SK-N-MC (cell line): ENCODE measurements around the gene DUS3L.
A peak's percentile ranks its signal among the peaks of the same experiment; 100 is the strongest.

Experiments used
- DNase-seq: peaks from one replicate; pipeline ENCODE4 v3.0.0-alpha.2; 2011; ENCODE audit warnings: low read depth, low spot score
- H3K27ac ChIP-seq: fragments of 200-600 bp; sonication (generic); 2 replicates; pipeline ENCODE4 v1.5.1; 2016; ENCODE audit warnings: mixed run types
- H3K36me3 ChIP-seq: fragments of 200-600 bp; sonication (generic); 2 replicates; pipeline ENCODE4 v1.6.1; 2017; ENCODE audit warnings: antibody characterized with exemption, low read length, mixed read lengths; ENCODE audit not compliant: insufficient read depth
- H3K4me3 ChIP-seq: fragments of 200-600 bp; sonication (generic); 2 replicates; pipeline ENCODE4 v1.5.1; 2016
- H3K9ac ChIP-seq: fragments of 200-600 bp; sonication (generic); 2 replicates; pipeline ENCODE4 v1.8.0; 2017; ENCODE audit warnings: mixed run types, mixed read lengths; ENCODE audit not compliant: insufficient read length
- H3K9me3 ChIP-seq: fragments of 200-600 bp; sonication (generic); 2 replicates; pipeline ENCODE4 v1.6.1; 2017; ENCODE audit warnings: low read depth, mild to moderate bottlenecking, antibody characterized with exemption, low read length, moderate library complexity, mixed read lengths
- EZH2 ChIP-seq: fragments of 200-600 bp; sonication (generic); IDR thresholded peaks from one replicate; pipeline ENCODE4 v1.6.1; 2017; ENCODE audit warnings: antibody characterized with exemption
- FOXP2 ChIP-seq: optimal IDR thresholded peaks from 2 replicates; pipeline ENCODE3; 2011; ENCODE audit warnings: mild to moderate bottlenecking, moderate library complexity; ENCODE audit not compliant: insufficient read depth; ENCODE audit errors: extremely low read length, control extremely low read depth
- POLR2AphosphoS5 ChIP-seq: IDR thresholded peaks from 2 replicates; pipeline ENCODE4 v1.6.1; 2012; ENCODE audit warnings: mild to moderate bottlenecking, low read depth, low read length, borderline replicate concordance

The DUS3L gene

DNA sequence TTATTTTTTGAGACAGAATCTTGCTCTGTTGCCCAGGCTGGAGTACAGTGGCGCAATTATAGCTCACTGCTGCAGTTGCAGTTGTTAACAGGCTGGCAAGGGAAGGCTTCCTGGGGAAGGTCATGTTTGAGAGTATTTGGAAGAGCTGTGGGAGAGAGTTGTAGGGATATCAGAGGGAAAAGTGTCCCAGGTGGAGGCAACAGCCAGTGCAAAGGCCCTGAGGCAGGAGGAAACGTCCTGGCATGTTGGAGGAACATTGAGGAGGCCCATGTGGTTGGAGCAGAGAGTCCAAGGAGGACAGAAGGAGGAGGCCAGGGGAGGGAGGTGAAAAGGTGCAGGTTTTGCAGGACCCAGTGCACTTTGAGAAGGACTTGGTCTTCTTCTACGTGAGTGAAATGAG, 2.2 kb upstream of the DUS3L start:
- Histone ChIP-seq H3K36me3 (peaks cover 17% of the 10 kb centered on the region), H3K9me3 (no peaks in the 10 kb centered on the region), H3K4me3 (no peak overlapping the region), H3K9ac (no peak overlapping the region), H3K27ac (no peak overlapping the region)
- DNase-seq: no peak
- TF ChIP-seq EZH2 (no peak), POLR2AphosphoS5 (no peak), FOXP2 (no peak)

DNA sequence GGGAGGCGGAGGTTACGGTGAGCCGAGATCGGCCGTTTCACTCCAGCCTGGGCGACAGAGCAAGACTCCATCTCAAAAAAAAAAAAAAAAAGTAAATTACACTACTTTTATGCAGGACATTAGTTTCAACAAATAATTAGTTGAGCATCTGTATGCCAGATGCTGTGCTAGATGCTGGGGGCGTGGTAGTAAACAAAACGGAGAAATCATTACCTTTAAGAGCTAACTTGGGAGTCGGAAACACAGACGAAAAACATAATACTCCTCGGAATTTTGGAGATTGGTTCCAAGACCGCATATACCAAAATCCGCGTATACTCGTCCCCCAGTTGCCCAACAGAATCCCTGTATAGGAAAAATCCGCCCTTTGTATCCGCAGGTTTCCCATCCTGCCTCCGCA, 1.3 kb upstream of the DUS3L start:
- Histone ChIP-seq H3K9ac (no peak overlapping the region), H3K27ac (no peak overlapping the region), H3K4me3 (no peak overlapping the region), H3K36me3 (peaks cover 26% of the 10 kb centered on the region), H3K9me3 (no peaks in the 10 kb centered on the region)
- no peak for TF ChIP-seq EZH2
- no peak for TF ChIP-seq POLR2AphosphoS5
- no peak for TF ChIP-seq FOXP2
- no peak for DNase-seq

DNA sequence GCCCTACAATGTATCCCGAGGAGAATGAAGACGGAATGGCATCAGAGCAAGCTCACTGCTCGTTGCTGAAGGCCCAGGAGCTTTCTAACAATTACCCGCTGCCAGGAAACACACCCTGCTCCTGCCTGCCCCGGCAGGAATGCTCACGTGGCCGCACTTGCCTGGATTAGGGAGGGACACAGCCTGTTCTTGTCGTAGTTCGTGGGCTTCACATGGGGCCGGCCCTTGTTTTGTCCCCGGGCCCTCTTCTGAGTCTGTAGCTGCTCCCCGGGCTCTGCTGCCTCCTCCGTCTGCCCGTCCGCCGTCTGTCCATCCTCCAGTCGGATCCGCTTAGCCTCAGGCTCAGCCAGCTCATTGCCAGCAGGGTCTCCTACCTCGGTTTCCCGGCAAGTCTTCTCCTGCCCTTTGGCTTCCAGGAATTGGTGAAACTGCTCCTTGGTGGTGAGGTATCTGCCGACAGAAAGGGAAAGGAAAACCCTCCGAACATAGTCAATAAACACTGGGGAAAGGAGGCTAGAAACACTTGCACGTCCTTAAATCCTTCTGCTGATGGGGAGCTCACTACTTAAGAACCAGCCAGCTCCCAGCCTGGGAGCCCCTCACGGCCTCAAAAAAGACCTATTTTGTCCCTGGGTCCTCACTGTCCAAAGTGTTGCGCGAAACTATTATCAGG, 941 bp downstream of the DUS3L start:
- Histone ChIP-seq H3K4me3 (peak overlapping the region; percentile 100), H3K9ac (peak overlapping the region; percentile 100), H3K27ac (no peak overlapping the region), H3K36me3 (peaks cover 48% of the 10 kb centered on the region), H3K9me3 (no peaks in the 10 kb centered on the region)
- DNase-seq: no peak
- TF ChIP-seq FOXP2 (no peak), POLR2AphosphoS5 (no peak), EZH2 (no peak)

DNA sequence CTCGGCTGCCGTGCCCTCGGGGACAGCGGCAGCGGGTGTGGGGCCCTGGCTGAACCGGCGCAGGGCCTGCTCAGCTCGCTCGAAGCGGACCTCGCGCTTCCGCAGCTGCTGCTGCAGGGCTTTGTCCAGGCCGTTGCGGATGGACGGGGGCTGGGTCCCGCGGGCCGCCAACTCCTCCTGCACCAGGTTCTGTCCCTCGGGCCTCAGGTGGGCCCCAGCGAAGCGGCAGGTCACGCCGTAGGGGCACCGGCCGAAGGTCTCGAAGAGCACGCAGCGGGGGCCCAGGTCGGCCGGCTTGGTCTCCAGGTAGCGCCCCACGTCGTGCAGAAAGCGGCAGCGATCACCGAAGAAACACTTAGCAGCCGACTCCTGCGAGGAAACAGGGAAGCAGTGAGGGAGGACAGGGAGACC, 1.6 kb downstream of the DUS3L start:
- no peak overlapping the region for H3K4me3 ChIP-seq
- no peak for TF ChIP-seq FOXP2
- TF ChIP-seq EZH2: no peak
- TF ChIP-seq POLR2AphosphoS5: no peak
- no peak overlapping the region for H3K27ac ChIP-seq
- peaks cover 48% of the 10 kb centered on the region for H3K36me3 ChIP-seq
- no peak overlapping the region for H3K9ac ChIP-seq
- H3K9me3 ChIP-seq: no peaks in the 10 kb centered on the region
- no peak for DNase-seq

DNA sequence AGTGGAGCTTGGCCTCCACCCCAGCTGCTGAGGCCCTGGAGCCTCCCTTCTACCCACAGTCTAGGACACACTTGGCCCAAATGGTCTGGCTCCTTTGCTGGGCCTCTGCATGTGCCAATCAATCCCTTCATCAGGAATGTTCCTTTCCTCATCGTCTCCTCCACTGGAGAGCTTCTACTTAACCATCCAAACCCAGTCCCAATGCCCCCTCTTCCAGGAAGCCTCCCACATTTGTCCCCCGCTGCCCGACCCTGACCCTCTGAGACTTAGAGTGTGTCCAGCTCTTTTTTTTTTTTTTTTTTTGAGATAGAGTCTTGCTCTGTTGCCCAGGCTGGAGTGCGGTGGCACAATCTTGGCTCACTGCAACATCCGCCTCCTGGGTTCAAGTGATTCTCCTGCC, 2.5 kb downstream of the DUS3L start:
- no peaks in the 10 kb centered on the region for H3K9me3 ChIP-seq
- no peak for DNase-seq
- no peak overlapping the region for H3K4me3 ChIP-seq
- H3K36me3 ChIP-seq: peaks cover 48% of the 10 kb centered on the region
- TF ChIP-seq EZH2: no peak
- TF ChIP-seq FOXP2: no peak
- no peak for TF ChIP-seq POLR2AphosphoS5
- no peak overlapping the region for H3K9ac ChIP-seq
- H3K27ac ChIP-seq: no peak overlapping the region

DNA sequence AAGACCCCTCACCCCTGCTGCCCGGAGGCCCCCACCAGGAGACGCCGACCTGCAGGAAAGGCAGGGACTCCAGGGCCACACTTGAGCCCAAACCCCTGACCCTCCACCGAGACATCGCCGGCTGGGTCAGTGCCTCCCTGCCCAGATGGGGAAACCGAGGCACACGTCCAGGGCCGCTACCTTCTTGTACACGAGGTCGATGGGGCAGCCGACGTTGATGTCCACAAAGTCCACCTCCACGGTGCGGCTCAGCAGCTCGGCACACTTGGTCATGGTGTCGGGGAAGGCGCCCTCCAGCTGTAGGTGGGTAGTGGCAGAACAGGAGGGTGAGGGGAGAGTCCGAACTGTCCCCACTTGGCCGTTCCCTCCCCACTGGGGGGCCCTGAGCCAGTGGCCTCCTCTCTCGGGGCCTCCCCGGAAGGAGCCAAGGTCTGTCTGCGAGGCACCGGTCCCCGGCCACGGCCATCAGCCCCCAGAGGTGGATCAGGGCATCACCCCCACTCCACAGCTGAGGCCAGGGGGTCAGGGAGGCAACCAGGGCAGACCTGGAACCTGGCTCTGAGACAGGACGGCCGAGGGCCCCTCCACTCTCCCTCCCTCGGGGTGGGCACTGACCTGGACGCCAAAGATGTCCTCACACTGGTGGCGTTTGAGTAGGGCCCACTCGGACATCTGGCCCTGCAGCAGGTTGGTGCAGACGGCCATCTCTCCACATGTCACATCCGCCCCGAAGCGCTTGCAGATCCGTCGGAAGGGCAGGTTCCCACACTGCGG, 3.4 kb downstream of the DUS3L start:
- TF ChIP-seq EZH2: no peak
- peaks cover 48% of the 10 kb centered on the region for H3K36me3 ChIP-seq

DNA sequence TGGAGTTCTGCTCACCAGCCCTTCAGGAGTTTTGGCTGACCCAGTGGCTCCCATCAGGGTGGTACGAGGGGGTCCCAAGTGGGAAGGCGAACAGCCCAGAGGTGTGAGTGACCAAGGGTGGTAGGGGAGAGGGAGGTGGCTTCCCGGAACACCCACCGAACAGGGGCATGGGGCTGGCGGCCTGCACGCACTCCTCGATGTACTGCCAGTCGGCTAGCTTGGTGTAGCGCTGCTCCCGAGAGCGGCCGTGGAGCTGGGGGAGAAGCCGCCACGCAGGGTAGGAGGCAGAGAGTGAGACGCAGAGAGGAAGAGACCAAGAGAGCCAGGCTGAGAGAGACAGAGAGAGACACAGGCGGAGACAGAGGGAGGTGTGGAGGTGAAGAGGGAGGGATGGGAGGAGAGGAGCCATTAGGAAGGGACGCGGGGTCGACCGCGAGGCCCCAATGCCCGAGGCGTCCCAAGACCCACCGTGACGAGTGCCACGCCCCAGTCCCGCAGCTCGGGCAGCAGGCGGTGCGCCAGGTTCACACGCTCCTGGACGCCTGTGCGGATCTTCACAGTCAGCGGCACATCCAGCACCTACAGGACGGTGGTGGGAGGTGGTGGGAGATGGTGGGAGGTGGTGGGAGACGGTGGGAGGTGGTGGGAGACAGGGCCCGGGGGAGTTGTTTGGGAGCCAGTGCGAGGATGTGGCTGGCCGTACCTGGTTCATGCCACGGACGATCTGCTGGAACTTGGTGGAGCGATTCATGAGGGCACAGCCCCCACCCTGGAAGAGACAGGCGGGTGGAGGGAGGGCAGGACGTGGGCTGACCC, 4.2 kb downstream of the DUS3L start:
- H3K4me3 ChIP-seq: no peak overlapping the region
- no peak overlapping the region for H3K9ac ChIP-seq
- no peaks in the 10 kb centered on the region for H3K9me3 ChIP-seq
- peaks cover 48% of the 10 kb centered on the region for H3K36me3 ChIP-seq
- TF ChIP-seq POLR2AphosphoS5: no peak
- TF ChIP-seq FOXP2: no peak
- no peak for TF ChIP-seq EZH2
- DNase-seq: no peak
- H3K27ac ChIP-seq: no peak overlapping the region

More for the DNA sequence above, 3.4 kb downstream of the DUS3L start:
- Histone ChIP-seq H3K9ac (no peak overlapping the region), H3K27ac (no peak overlapping the region), H3K9me3 (no peaks in the 10 kb centered on the region), H3K4me3 (no peak overlapping the region)
- DNase-seq: no peak

DNA sequence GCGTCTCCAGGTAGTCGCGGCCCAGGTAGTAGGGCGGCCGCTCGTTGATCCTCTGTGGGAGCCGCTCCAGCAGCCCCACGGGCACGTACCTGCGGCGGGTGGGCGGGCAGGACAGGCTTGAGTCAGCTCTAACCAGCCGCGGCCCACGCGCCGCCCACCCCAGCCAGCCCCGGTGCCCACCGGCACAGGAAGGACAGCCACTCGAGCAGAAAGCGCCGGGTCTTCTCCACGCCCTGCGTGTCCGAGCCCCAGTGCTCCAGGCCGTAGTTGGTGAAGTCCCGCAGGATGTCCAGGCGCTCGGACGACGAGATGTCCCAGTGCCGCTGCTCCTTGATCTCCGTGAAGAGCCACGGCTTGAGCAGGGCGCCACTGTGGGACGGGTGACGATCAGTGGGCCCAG, 5.5 kb downstream of the DUS3L start:
- TF ChIP-seq POLR2AphosphoS5: no peak
- no peak for TF ChIP-seq EZH2
- no peak for TF ChIP-seq FOXP2
- Histone ChIP-seq H3K9me3 (no peaks in the 10 kb centered on the region), H3K27ac (no peak overlapping the region), H3K36me3 (peaks cover 48% of the 10 kb centered on the region), H3K9ac (no peak overlapping the region), H3K4me3 (no peak overlapping the region)
- DNase-seq: no peak
